GM18873 (cell line): ENCODE results near the gene ROBO2.

Experiments
- ATAC-seq: cut with Tn5 transposase; IDR thresholded peaks from one replicate; pipeline ENCODE4 v1.9.1; 2021; ENCODE audit warnings: mild to moderate bottlenecking, moderate library complexity, moderate number of reproducible peaks; ENCODE audit not compliant: unreplicated experiment, low FRiP score

ROBO2 gene

GRCh38 chr3:77039606-77040171 is at the start of gene ROBO2:
TSS of gene ROBO2 (plus strand) at chr3:77040099. CDS start at chr3:77040786, 687 bp downstream.
- no peak for ATAC-seq

GRCh38 chr3:76990606-76991005 is 49.3 kb upstream of the ROBO2 start:
- no peak for ATAC-seq

DNA sequence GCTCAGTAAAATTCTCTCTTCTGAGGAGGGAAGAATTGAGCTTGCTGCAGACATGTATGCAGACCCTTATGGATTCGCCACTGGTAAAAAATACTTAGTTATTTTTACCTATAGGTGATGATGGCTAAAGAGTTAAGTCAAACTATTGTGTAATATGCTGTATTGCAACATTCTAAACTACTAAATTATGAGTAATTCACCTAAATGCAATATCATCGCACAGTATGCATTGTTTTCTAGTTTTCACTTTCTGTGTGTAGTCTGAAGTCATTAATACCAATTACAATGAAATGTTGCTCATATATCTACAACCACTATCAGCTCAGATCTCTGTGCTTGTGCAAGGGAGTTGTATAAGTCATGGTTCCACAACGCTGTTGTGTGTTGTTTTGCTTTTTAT is 48.7 kb upstream of the ROBO2 start:
- no peak for ATAC-seq

DNA sequence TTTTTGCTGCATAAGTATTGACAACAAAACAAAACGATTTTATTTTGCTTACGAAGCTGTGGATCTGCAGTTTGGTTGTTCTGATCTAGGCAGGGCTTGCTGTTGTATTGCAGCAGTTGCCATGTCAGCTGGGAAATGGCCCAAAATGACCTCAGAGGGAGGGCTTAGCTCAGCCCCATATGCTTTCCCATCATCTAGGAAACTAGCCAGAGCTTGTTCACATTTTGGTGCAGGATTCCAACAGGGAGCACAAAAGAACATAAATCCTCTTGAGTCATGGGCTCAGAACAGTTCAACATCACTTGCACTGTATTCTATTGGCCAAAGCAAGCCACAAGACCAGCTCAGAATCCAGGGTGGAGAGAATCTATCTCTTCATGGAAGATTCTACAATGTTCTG is 42.2 kb upstream of the ROBO2 start:
- no peak for ATAC-seq

DNA sequence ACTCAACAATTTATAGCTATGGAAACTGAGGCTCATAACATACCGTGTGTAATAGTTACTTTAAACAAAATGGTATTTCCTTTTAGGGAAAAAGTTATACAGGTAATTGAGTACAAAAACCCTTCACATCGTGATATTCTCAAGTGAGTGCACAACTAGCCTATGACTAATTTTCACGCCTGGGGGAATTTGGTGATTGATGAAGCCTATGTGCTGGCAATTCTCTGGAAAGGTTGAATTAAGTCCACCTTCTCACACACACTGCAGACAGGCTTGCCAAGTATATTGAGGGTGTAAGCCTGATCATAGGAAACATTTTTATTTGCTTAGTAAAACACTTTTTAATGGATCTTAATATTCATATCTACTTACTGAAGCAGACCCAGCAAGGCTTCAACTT is 41.3 kb upstream of the ROBO2 start:
- ATAC-seq: no peak

DNA sequence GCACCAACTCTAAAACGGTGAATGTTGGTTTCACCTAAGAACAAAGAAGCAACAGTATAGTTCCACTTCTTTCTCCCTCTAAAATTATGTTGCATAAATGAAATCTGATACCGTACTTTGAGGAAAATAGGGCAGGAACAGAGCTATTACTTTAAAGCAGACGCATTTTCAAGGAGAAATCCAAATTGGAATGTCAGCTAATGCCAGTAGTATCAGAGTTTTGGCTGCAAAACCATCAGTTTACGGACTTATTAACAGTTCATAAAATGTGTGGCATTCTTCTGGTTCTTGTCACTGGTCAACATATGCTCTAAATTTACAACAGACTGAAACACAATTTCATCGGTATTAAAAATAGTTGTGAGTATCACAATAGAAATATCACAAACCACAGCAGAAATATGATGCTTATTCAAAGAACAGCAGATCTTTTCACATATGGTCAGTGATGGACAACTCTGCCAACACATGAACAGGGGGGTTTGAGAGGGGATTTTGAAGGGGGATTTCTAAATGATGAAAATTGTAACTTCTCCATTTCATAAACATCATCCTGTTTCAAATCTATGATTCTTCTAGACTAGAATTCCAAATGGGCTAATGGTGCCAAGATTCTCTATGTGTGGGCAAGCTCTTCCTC is 38.7 kb upstream of the ROBO2 start:
- ATAC-seq: no peak

GRCh38 chr3:77014226-77014625 is 25.7 kb upstream of the ROBO2 start:
- no peak for ATAC-seq

- ATAC-seq: no peak
Measured at GRCh38 chr3:77025471-77025870, 14.4 kb upstream of the ROBO2 start.

GRCh38 chr3:77026904-77027634 is 12.8 kb upstream of the ROBO2 start:
- no peak for ATAC-seq

GRCh38 chr3:77028005-77028404 is 11.9 kb upstream of the ROBO2 start:
- no peak for ATAC-seq

DNA sequence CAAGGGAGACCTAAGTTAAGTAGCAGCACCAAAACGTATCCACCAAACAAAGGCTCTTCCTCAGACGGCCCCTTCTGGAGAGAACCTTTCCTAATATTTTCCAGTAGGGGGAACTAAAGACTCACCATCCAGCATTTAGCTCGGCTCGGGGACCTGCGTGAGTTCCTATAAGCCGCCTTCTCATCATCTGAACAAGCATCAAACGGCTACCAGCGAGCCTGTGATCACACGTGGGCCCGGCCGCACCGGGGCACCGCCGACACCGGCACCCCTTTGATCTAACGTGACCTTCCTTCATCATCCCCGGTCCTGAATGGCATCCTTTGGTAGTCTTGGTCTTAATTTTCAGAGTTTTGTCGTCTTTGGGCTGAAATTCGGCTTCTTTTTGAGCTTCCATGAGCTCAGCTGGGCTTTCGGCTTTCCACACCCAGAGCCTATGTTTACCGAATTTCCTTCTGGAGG is 1.4 kb upstream of the ROBO2 start:
- no peak for ATAC-seq

DNA sequence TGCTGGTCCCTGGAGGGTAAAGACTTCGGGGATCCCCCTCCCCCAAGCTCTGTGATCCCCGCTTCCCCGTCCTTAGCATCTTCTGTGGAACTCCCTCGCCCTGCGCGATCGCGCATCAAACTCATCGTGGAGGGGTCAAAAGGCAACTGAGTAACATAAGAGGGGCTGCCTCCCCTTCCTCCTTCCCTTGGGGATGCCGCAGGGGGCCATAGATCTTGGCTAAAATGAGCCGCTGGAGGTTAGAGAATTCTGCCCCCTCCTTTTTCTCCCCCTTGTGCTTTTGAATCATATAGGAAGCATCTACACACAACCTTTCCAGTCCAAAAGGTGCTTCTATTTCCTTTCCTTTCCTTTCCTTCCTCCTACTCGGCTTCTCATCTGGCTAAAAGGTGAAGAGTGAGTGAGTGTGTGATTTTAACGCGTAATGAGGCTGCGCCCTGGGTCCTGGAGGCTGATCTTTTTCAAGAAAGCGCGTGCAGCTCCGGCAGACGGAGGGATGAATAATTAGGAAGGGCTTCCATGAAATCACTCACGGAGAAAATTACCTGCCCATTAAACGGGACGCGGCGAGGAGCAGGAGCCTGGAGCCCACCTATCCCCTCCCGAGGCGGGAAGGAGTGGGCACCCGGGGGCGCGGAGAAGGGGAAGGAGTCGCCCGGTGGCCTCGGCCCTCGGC is 831 bp upstream of the ROBO2 start:
- ATAC-seq: no peak

- ATAC-seq: no peak
Measured at GRCh38 chr3:77040216-77040615, 317 bp downstream of the ROBO2 start.

GRCh38 chr3:77040926-77041722 is 1.2 kb downstream of the ROBO2 start:
- no peak for ATAC-seq

- no peak for ATAC-seq
Measured at GRCh38 chr3:77041811-77042210, 1.9 kb downstream of the ROBO2 start.

- ATAC-seq: no peak
Measured at GRCh38 chr3:77042343-77042742, 2.4 kb downstream of the ROBO2 start.

GRCh38 chr3:77042882-77043281 is 3.0 kb downstream of the ROBO2 start:
- ATAC-seq: no peak

GRCh38 chr3:77045686-77046085 is 5.8 kb downstream of the ROBO2 start:
- no peak for ATAC-seq

DNA sequence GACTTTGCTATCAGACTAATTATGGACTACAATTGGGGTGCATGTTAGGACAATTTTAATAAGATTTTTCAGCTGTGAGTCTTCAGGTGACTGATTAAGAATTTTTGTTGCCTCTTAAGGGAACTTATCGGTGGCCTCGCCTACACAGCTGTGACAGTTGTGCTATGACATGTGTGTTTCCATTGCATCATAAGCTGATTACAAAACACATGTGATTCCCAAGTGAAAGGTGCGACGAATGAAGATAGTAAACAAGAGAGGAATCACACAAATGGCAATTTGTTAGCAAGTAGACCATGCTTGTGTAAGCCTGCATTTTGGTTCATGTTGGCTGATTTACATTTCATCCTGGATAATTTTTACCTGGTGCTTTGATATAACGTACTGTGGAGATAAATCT is 8.3 kb downstream of the ROBO2 start:
- no peak for ATAC-seq

DNA sequence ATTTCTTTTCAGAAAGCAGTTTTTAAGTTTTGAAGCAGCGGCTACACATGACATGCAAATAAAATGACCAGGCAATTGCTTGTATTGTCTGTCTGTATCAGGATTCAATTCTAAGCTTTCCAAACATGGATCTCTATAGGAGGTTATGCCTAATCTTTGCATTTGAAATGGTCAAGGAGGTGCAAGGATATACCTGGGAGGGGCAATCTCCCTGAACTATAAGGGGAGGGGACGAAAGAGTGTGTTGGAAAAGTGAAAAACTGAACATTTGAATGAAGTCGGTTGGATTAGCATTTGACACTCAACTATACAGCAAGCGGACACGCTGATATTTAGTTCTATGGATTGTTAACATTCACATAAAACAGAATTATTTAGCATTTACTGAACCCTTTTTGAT is 11.7 kb downstream of the ROBO2 start:
- ATAC-seq: no peak
